ENCODE results near the gene RNF144A. TPM values are rescaled to one million over a fixed set of nuclear protein-coding genes. Genes with fewer than 3 reads are reported as not detected.

Gene RNF144A
- total and polyA plus RNA-seq, 12 donors = 13.0 to 103 (median 42.3) TPM

DNA sequence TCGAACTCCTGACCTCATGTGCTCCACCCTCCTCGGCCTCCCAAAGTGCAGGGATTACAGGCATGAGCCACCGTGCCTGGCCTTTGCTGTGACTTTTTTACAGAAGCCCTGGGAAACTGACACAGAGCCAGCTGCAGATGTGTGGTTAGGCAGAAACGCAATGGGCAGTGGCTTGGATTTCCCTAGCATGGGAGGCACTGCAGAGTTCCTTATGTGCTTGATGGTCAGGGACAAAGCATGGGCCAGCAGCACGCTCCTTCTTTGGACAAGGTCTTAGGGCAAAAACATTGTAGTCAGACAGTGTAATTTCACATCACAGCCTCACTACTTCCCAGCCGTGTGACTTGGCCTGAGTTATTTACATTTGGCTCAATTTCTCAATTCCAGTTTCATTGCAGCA is 153.9 kb downstream of the RNF144A start:
- 83 to 87% (median 87%) methylated on average over 5 to 6 of the region's 6 CpGs for WGBS, 4 donors
- H3K27ac ChIP-seq = no peak overlapping the region
- TF ChIP-seq CTCF (IDR thresholded peaks at IDR 0.05) (no peak), POLR2A (IDR thresholded peaks at IDR 0.05) (no peak)
- no peak overlapping the region for H3K4me3 ChIP-seq
- peak in 1 of 7 donors; percentile 58 for DNase-seq
- no peaks in the 10 kb centered on the region for H3K9me3 ChIP-seq (replicated peaks in 1 of 3)
- intact Hi-C loops (cut with DNase I) = no loop called here
- no peaks in the 10 kb centered on the region for H3K27me3 ChIP-seq
- no peaks in the 10 kb centered on the region for H3K36me3 ChIP-seq (replicated peaks in 1 of 2)
- H3K4me1 ChIP-seq (replicated peaks in 1 of 2) = no peaks in the 10 kb centered on the region

- H3K4me3 ChIP-seq = no peak overlapping the region
- intact Hi-C loops (cut with DNase I) = no loop called here
- no peaks in the 10 kb centered on the region for H3K36me3 ChIP-seq (replicated peaks in 1 of 2)
- H3K27ac ChIP-seq = no peak overlapping the region
- no peaks in the 10 kb centered on the region for H3K9me3 ChIP-seq (replicated peaks in 1 of 3)
- 78 to 93% (median 84%) methylated on average over 3 of the region's 3 CpGs for WGBS, 4 donors
- H3K4me1 ChIP-seq (replicated peaks in 1 of 2) = no peaks in the 10 kb centered on the region
- TF ChIP-seq POLR2A (IDR thresholded peaks at IDR 0.05) (no peak), CTCF (IDR thresholded peaks at IDR 0.05) (no peak)
- no peaks in the 10 kb centered on the region for H3K27me3 ChIP-seq
- DNase-seq = peak in 2 of 7 donors; percentile 30 to 59
Measured at GRCh38 chr2:7071916-7072556, 154.8 kb downstream of the RNF144A start.

DNA sequence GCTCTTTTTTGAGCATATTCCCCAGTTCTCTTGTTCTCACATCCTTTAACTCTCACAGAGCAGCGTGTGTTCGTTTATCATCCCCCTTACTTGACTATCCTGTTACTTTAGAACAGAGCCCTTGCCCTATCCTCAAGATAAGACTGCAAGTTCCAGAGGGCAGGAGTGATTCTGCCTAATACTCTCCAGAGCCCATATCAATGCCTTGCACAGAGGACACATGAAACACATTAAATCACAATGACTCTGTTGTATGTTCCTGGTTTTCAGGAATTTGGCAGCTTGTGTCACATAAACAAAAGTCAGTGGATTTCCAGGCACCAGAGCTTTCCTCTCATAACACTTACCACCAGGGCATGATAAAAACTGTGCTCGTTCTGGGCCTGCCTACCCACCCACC is 156.7 kb downstream of the RNF144A start:
- no peak for DNase-seq
- no peaks in the 10 kb centered on the region for H3K9me3 ChIP-seq (replicated peaks in 1 of 3)
- H3K4me1 ChIP-seq (replicated peaks in 1 of 2) = no peaks in the 10 kb centered on the region
- intact Hi-C loops (cut with DNase I) = no loop called here
- no peak overlapping the region for H3K4me3 ChIP-seq
- H3K27ac ChIP-seq = no peak overlapping the region
- TF ChIP-seq POLR2A (IDR thresholded peaks at IDR 0.05) = no peak
- no peak for TF ChIP-seq CTCF (IDR thresholded peaks at IDR 0.05)
- no peaks in the 10 kb centered on the region for H3K36me3 ChIP-seq (replicated peaks in 1 of 2)
- 80 to 88% (median 84%) methylated on average over 3 of the region's 3 CpGs for WGBS, 4 donors
- H3K27me3 ChIP-seq = no peaks in the 10 kb centered on the region

DNA sequence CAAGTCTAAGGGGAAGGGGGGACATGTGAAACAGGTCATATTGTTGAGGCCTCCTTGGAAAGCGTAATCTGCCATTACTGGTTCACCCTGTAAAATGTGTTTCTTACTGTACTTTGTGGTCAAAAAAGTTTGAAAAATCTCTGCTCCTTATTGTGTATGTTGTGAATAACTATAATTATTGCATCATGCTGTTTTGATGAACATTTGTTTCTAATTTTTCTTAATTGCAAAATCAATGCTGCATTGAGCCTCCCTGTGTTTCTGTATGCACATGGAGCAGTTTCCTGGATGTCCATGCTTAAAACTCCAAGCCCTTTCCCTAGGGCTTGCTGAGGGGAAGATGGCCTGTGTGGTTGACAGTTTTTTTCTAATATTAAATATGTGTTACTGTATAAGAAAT is 158.6 kb downstream of the RNF144A start:
- no peaks in the 10 kb centered on the region for H3K36me3 ChIP-seq (replicated peaks in 1 of 2)
- no peaks in the 10 kb centered on the region for H3K4me1 ChIP-seq (replicated peaks in 1 of 2)
- no peak for DNase-seq
- no peak overlapping the region for H3K27ac ChIP-seq
- intact Hi-C loops (cut with DNase I) = no loop called here
- no peaks in the 10 kb centered on the region for H3K9me3 ChIP-seq (replicated peaks in 1 of 3)
- no peak overlapping the region for H3K4me3 ChIP-seq
- no peaks in the 10 kb centered on the region for H3K27me3 ChIP-seq
- TF ChIP-seq POLR2A (IDR thresholded peaks at IDR 0.05) (no peak), CTCF (IDR thresholded peaks at IDR 0.05) (no peak)
- WGBS, 4 donors = 91 to 100% (median 96%) methylated on average over 1 of the region's 1 CpG
